ENCODE results near the gene CD99L2.

The CD99L2 gene

DNA sequence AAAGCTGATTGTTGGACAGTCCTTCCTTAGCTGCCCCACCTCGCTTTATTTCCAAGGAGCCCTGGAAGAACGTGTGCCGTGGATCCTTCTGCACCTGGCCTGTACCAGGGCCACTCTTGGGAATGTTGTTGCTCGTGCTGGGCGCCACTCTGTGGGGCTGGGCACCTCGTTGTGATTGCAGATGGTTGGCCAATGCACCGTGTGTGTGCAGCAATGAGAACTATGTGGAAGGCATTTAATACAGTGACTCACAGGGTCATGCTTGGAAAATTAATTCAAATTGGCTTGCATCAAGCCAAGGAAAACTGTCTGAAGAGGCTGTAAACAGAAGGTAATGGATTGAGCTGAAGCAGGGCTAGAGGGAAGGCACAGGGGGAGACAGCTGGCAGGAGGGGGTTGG, 37.0 kb upstream of the CD99L2 start:
- Histone ChIP-seq H3K36me3 (ENCODE audit: insufficient read depth, low read length) (no peaks in the 10 kb centered on the region), H2AFZ (ENCODE audit: low read length) (no peak overlapping the region), H3F3A (ENCODE audit: low read depth) (no peaks in the 10 kb centered on the region), H3K4me1 (ENCODE audit: insufficient read depth, low read length, poor library complexity, severe bottlenecking) (no peaks in the 10 kb centered on the region), H3K79me2 (ENCODE audit: insufficient read depth, low read length) (no peaks in the 10 kb centered on the region), H3K9ac (ENCODE audit: low read depth, low read length, poor library complexity, severe bottlenecking) (no peak overlapping the region), H3K9me3 (ENCODE audit: insufficient read depth, low read depth, low read length) (no peaks in the 10 kb centered on the region), H3K4me2 (ENCODE audit: low read depth, low read length, poor library complexity, severe bottlenecking) (no peak overlapping the region), H4K20me1 (ENCODE audit: insufficient read depth, low read length, poor library complexity, severe bottlenecking) (no peaks in the 10 kb centered on the region), H3K27me3 (ENCODE audit: insufficient read depth, low read length, poor library complexity, severe bottlenecking) (no peaks in the 10 kb centered on the region), H3K4me3 (ENCODE audit: low read length, poor library complexity, severe bottlenecking) (no peak overlapping the region), H3K9me2 (replicated peaks; ENCODE audit: low read depth, low read length) (no peaks in the 10 kb centered on the region)
- TF ChIP-seq, protein P1, sequence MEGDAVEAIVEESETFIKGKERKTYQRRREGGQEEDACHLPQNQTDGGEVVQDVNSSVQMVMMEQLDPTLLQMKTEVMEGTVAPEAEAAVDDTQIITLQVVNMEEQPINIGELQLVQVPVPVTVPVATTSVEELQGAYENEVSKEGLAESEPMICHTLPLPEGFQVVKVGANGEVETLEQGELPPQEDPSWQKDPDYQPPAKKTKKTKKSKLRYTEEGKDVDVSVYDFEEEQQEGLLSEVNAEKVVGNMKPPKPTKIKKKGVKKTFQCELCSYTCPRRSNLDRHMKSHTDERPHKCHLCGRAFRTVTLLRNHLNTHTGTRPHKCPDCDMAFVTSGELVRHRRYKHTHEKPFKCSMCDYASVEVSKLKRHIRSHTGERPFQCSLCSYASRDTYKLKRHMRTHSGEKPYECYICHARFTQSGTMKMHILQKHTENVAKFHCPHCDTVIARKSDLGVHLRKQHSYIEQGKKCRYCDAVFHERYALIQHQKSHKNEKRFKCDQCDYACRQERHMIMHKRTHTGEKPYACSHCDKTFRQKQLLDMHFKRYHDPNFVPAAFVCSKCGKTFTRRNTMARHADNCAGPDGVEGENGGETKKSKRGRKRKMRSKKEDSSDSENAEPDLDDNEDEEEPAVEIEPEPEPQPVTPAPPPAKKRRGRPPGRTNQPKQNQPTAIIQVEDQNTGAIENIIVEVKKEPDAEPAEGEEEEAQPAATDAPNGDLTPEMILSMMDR (conservative IDR thresholded peaks at IDR 0.05; ENCODE audit: low read length), result no peak
- no peak for TF ChIP-seq EZH2phosphoT487 (IDR thresholded peaks at IDR 0.05; ENCODE audit: borderline replicate concordance)

DNA sequence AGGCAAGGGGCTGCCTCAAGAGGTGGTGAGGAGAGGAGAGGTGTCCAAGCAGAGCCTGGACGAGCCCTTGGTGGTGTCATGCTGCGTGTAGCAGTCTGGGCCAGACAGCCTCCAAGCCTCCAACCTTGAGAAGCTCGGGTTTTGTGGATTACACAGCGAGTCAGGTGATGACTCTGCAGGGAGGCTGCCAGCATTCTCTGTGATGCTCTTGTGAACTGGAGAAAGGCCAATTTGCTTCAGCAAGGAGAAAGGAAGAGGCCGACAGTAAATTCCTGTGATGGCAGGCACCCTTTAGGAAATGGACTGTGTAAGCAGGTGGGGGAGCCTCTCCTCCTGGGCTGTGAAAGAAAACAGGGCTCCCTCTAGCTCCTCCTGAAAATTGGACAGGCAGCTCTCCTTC, 36.0 kb upstream of the CD99L2 start:
- H3K4me1 ChIP-seq (ENCODE audit: insufficient read depth, low read length, poor library complexity, severe bottlenecking), result no peaks in the 10 kb centered on the region
- H3K36me3 ChIP-seq (ENCODE audit: insufficient read depth, low read length), result no peaks in the 10 kb centered on the region
- H3K27me3 ChIP-seq (ENCODE audit: insufficient read depth, low read length, poor library complexity, severe bottlenecking), result no peaks in the 10 kb centered on the region
- H3K4me3 ChIP-seq (ENCODE audit: low read length, poor library complexity, severe bottlenecking), result no peak overlapping the region
- H3K79me2 ChIP-seq (ENCODE audit: insufficient read depth, low read length), result no peaks in the 10 kb centered on the region
- no peak overlapping the region for H2AFZ ChIP-seq (ENCODE audit: low read length)
- H3K9me3 ChIP-seq (ENCODE audit: insufficient read depth, low read depth, low read length), result no peaks in the 10 kb centered on the region
- no peak overlapping the region for H3K4me2 ChIP-seq (ENCODE audit: low read depth, low read length, poor library complexity, severe bottlenecking)
- no peaks in the 10 kb centered on the region for H3F3A ChIP-seq (ENCODE audit: low read depth)
- H4K20me1 ChIP-seq (ENCODE audit: insufficient read depth, low read length, poor library complexity, severe bottlenecking), result no peaks in the 10 kb centered on the region
- no peak for TF ChIP-seq EZH2phosphoT487 (IDR thresholded peaks at IDR 0.05; ENCODE audit: borderline replicate concordance)
- TF ChIP-seq, protein P1 (conservative IDR thresholded peaks at IDR 0.05; ENCODE audit: low read length), result no peak
- no peak overlapping the region for H3K9ac ChIP-seq (ENCODE audit: low read depth, low read length, poor library complexity, severe bottlenecking)
- H3K9me2 ChIP-seq (replicated peaks; ENCODE audit: low read depth, low read length), result no peaks in the 10 kb centered on the region

DNA sequence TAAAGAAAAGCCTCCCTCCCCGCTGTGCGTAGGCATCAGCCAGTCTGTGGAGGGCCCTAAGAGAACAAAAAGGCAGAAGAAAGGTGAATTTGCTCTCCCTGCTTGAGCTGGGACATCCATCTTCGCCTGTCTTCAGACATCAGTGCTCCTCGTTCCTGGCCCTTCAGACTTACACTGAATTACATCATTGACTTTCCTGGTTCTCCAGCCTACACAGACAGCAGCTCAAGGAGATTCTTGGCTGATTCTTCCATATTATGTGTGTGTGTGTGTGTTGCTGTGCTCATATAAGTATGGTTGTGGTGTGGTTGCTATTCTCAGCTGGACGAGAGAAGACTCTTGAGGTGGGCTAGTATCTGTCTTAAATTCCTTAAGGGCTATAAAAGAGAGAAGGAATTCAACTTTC, 35.5 kb upstream of the CD99L2 start:
- Histone ChIP-seq H3F3A (ENCODE audit: low read depth) (no peaks in the 10 kb centered on the region), H3K36me3 (ENCODE audit: insufficient read depth, low read length) (no peaks in the 10 kb centered on the region), H3K4me3 (ENCODE audit: low read length, poor library complexity, severe bottlenecking) (no peak overlapping the region), H3K79me2 (ENCODE audit: insufficient read depth, low read length) (no peaks in the 10 kb centered on the region), H2AFZ (ENCODE audit: low read length) (no peak overlapping the region), H4K20me1 (ENCODE audit: insufficient read depth, low read length, poor library complexity, severe bottlenecking) (no peaks in the 10 kb centered on the region), H3K9ac (ENCODE audit: low read depth, low read length, poor library complexity, severe bottlenecking) (no peak overlapping the region), H3K9me2 (replicated peaks; ENCODE audit: low read depth, low read length) (no peaks in the 10 kb centered on the region), H3K9me3 (ENCODE audit: insufficient read depth, low read depth, low read length) (no peaks in the 10 kb centered on the region), H3K27me3 (ENCODE audit: insufficient read depth, low read length, poor library complexity, severe bottlenecking) (no peaks in the 10 kb centered on the region), H3K4me2 (ENCODE audit: low read depth, low read length, poor library complexity, severe bottlenecking) (no peak overlapping the region), H3K4me1 (ENCODE audit: insufficient read depth, low read length, poor library complexity, severe bottlenecking) (no peaks in the 10 kb centered on the region)
- TF ChIP-seq, protein P1 (conservative IDR thresholded peaks at IDR 0.05; ENCODE audit: low read length), result no peak
- no peak for TF ChIP-seq EZH2phosphoT487 (IDR thresholded peaks at IDR 0.05; ENCODE audit: borderline replicate concordance)

All from Loucy (cell line).